K562 (cell line): ENCODE data around the gene TMEM39B. TPM values are rescaled to one million over a fixed set of nuclear protein-coding genes. Genes with fewer than 3 reads are reported as not detected.

Source experiments
- BCOR ChIP-seq: fragments of 450-650 bp; IDR thresholded peaks from 2 replicates; pipeline ENCODE4 v1.6.1; 2016
- CCNT2 ChIP-seq: IDR thresholded peaks from 2 replicates; pipeline ENCODE4 v1.6.1; 2011; ENCODE audit warnings: borderline replicate concordance, low read depth, mild to moderate bottlenecking, moderate library complexity, mixed read lengths, low read length; ENCODE audit not compliant: insufficient read length; ENCODE audit errors: extremely low read depth
- EP300 ChIP-seq: IDR thresholded peaks from 2 replicates; pipeline ENCODE4 v1.6.1; 2012; ENCODE audit warnings: low read length, improper control_type of control experiment
- ETV1 ChIP-seq: fragments of 450-650 bp; conservative IDR thresholded peaks from 2 replicates; pipeline ENCODE4 v1.6.1; 2016; ENCODE audit warnings: missing genetic modification characterization, control low read depth, low read depth, missing compliant biosample characterization
- NCOA6 ChIP-seq: fragments of 450-650 bp; IDR thresholded peaks from 2 replicates; pipeline ENCODE4 v1.6.1; 2017; ENCODE audit warnings: mild to moderate bottlenecking
- NFRKB ChIP-seq: fragments of 450-650 bp; IDR thresholded peaks from 2 replicates; pipeline ENCODE4 v1.6.1; 2016; ENCODE audit warnings: low read depth
- SPI1 ChIP-seq: IDR thresholded peaks from 2 replicates; pipeline ENCODE4 v1.6.1; 2011; ENCODE audit warnings: low read depth, low read length, control low read depth, borderline replicate concordance
- SRSF1 ChIP-seq: fragments of 200-400 bp; formaldehyde crosslinking; IDR thresholded peaks from 2 replicates; pipeline ENCODE4 v1.6.1; 2017; ENCODE audit warnings: mild to moderate bottlenecking, low read depth, low read length, moderate library complexity
- ZNF253 ChIP-seq: fragments of 250-450 bp; sonication (Bioruptor Pico); conservative IDR thresholded peaks from 2 replicates; pipeline ENCODE4 v1.6.1; 2021; ENCODE audit warnings: mild to moderate bottlenecking
- ZNF639 ChIP-seq, 2 experiments: fragments of 200-800 bp in 1 of 2; sonication (Bioruptor generic) in 1 of 2; sonication (generic) in 1 of 2; formaldehyde crosslinking in 1 of 2; IDR thresholded peaks in 1 of 2; conservative IDR thresholded peaks in 1 of 2; 2 replicates each; pipeline versions ENCODE4 v1.5.0 to v1.6.1; 2016 to 2020; ENCODE audit warnings: missing compliant biosample characterization in 1 of 2, missing genetic modification characterization in 1 of 2, missing genetic modification reagents in 1 of 2
- ZNF77 ChIP-seq: fragments of 250-450 bp; sonication (Bioruptor Pico); IDR thresholded peaks from 2 replicates; pipeline ENCODE4 v1.5.0; 2020
- polyA plus RNA-seq, 8 experiments: library from polyadenylated mRNA; depleted of rRNA in 4 of 8; stranded (reverse) in 5 of 8; unstranded in 3 of 8; fragments of >200 nt; fragmentation: Nextera tagmentation in 2 of 8; fragmentation: Illumina TruSeq in 1 of 8; extraction: Ambion mirVana in 2 of 8; extraction: Trizol in 1 of 8; gene quantifications; 2 replicates each; pipeline versions ENCODE4 v1.2.1 to v1.2.3, GENCODE V29; 2011 to 2014; ENCODE audit warnings: inconsistent platforms in 1 of 8, missing spikeins in 1 of 8
- total RNA-seq, 7 experiments: library from RNA; depleted of rRNA in 6 of 7; stranded (reverse); fragments of >200 nt in 6 of 7; fragmentation: Illumina TruSeq in 2 of 7; extraction: Trizol in 2 of 7; gene quantifications; 2 replicates each; pipeline versions ENCODE4 v1.2.1 to v1.2.3, GENCODE V29; 2011 to 2021; ENCODE audit warnings: low replicate concordance in 1 of 7
- TF ChIP-seq, protein P1 (sequence below): fragments of 200-800 bp; sonication (Bioruptor generic); IDR thresholded peaks from 2 replicates; pipeline ENCODE4 v1.6.1; 2017; ENCODE audit warnings: missing genetic modification characterization, missing compliant biosample characterization

Gene TMEM39B
- total and polyA plus RNA-seq, 9 of the 15 experiments (the other 6 are each of a cell fraction or from before 2014, with no cell fraction given) = 0.92 to 28.5 (median 9.7) TPM

DNA sequence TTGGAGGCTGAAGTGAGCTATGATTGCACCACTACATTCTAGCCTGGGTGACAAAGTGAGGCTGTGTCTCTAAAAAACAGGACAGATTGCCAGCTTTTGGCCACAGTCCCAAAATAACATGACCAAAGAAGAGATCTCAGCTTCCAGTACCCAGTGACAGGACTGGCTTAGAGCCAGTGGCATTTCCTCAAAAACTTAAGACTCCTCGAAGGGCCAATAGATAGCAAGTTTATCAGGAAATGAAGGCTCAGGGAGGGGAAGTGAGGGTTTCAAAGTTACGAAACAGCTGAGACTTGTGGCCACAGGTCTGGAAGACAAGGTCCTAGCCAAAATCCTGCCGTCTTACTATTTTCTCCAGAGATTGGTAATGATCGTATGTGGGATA is 6.3 kb upstream of the TMEM39B start (continued):
- TF ChIP-seq NCOA6 = no peak
- TF ChIP-seq ZNF253 (CRISPR knock-in tag) = no peak
- TF ChIP-seq ZNF77 (CRISPR knock-in tag) = 0 out of 2 replicates have a peak, but pooled peaks have one; percentile 52
- TF ChIP-seq, protein P1, sequence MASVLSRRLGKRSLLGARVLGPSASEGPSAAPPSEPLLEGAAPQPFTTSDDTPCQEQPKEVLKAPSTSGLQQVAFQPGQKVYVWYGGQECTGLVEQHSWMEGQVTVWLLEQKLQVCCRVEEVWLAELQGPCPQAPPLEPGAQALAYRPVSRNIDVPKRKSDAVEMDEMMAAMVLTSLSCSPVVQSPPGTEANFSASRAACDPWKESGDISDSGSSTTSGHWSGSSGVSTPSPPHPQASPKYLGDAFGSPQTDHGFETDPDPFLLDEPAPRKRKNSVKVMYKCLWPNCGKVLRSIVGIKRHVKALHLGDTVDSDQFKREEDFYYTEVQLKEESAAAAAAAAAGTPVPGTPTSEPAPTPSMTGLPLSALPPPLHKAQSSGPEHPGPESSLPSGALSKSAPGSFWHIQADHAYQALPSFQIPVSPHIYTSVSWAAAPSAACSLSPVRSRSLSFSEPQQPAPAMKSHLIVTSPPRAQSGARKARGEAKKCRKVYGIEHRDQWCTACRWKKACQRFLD (CRISPR knock-in tag) = no peak
- TF ChIP-seq ETV1 (tag) = peak; percentile 54
- TF ChIP-seq EP300 = peak; percentile 42
- TF ChIP-seq NFRKB = no peak
- no peak for TF ChIP-seq BCOR
- TF ChIP-seq SPI1 = peak; percentile 95
- TF ChIP-seq CCNT2 = peak; percentile 41
- no peak for TF ChIP-seq SRSF1
- 0 out of 4 replicates have a peak, but pooled peaks of 1 of the 2 experiments have one; percentile 43 for TF ChIP-seq ZNF639 (CRISPR knock-in tag; conservative IDR thresholded peaks at IDR 0.05 in 1 of 2, IDR thresholded peaks at IDR 0.05 in 1 of 2)
